Transverse colon (tissue), 4 donors: Measurements from ENCODE around the gene DNLZ. TPM values are rescaled to one million over a fixed set of nuclear protein-coding genes. Genes with fewer than 3 reads are reported as not detected.

Source experiments
- DNase-seq: peaks from one replicate; pipeline ENCODE4 v3.0.0-alpha.2; 2019
- H3K27ac ChIP-seq, 4 donors: fragments of 200-600 bp; sonication (generic); 2 replicates each; pipeline ENCODE4 v1.5.1; 2016 to 2018; ENCODE audit warnings: inconsistent platforms in 4 of 4
- H3K27me3 ChIP-seq: fragments of 200-600 bp; sonication (generic); 2 replicates; pipeline ENCODE4 v1.5.1; 2017; ENCODE audit warnings: inconsistent platforms
- H3K36me3 ChIP-seq, 4 donors: fragments of 200-600 bp; sonication (generic); 2 replicates each; pipeline ENCODE4 v1.5.1; 2017 to 2019; ENCODE audit warnings: inconsistent platforms in 4 of 4
- H3K4me1 ChIP-seq, 4 donors: fragments of 200-600 bp; sonication (generic); 2 replicates each; pipeline ENCODE4 v1.5.1; 2017 to 2020; ENCODE audit warnings: inconsistent platforms in 4 of 4
- H3K4me3 ChIP-seq, 4 donors: fragments of 200-600 bp; sonication (generic); 1 replicate in 1 of 4; 2 replicates in 3 of 4; pipeline versions ENCODE4 v1.5.1 to v1.6.1; 2017 to 2019; ENCODE audit warnings: inconsistent platforms in 4 of 4
- H3K9me3 ChIP-seq, 2 donors: fragments of 200-600 bp; sonication (generic); 2 replicates each; pipeline ENCODE4 v1.5.1; 2017 to 2019; ENCODE audit warnings: inconsistent platforms in 2 of 2
- CTCF ChIP-seq, 5 experiments: fragments of 200-600 bp in 3 of 5; fragments of 450-650 bp in 2 of 5; sonication (generic) in 3 of 5; IDR thresholded peaks; 1 replicate in 2 of 5; 2 replicates in 3 of 5; pipeline ENCODE4 v1.5.1; 2016 to 2017; ENCODE audit warnings: antibody characterized with exemption in 5 of 5, inconsistent platforms in 3 of 5, mild to moderate bottlenecking in 2 of 5, moderate library complexity in 1 of 5
- EP300 ChIP-seq: sonication (generic); formaldehyde crosslinking; IDR thresholded peaks from one replicate; pipeline ENCODE4 v1.6.1; 2017; ENCODE audit warnings: antibody characterized with exemption, low read depth
- POLR2A ChIP-seq: fragments of 450-650 bp; IDR thresholded peaks from one replicate; pipeline ENCODE4 v1.6.1; 2016; ENCODE audit warnings: antibody characterized with exemption, mild to moderate bottlenecking, moderate library complexity
- POLR2AphosphoS5 ChIP-seq, 3 donors: sonication (generic); formaldehyde crosslinking; IDR thresholded peaks; one replicate each; pipeline ENCODE4 v1.6.1; 2016; ENCODE audit warnings: antibody characterized with exemption in 3 of 3
- WGBS, 2 donors: methylation state at CpG; one replicate each; pipeline ENCODE4 v1.1.5; 2018; ENCODE audit warnings: low coverage in 1 of 2; 5-methylcytosine and 5-hydroxymethylcytosine counted together
- in situ Hi-C, 4 donors: fragments of 200-750 bp; cut with MboI; loops; one replicate each; pipeline versions ENCODE4 v1.15.0 to v1.15.1; 2017; ENCODE audit warnings: low sequenced_read_pairs in 3 of 4, low pct_ligation_motif_present in 1 of 4, low pct_unique_long_range_greater_than_20kb in 1 of 4
- intact Hi-C: fragments of 100-400 bp; cut with DNase I; formaldehyde crosslinking; loops from one replicate; pipeline ENCODE4 v1.15.1; 2023; ENCODE audit warnings: low total_unique reads
- total RNA-seq, 4 donors: library from RNA; depleted of rRNA; stranded (reverse); fragments of >200 nt; gene quantifications; one replicate each; pipeline ENCODE4 v1.1.0, GENCODE V29; 2016

DNLZ gene
- total RNA-seq, 4 donors from 2014 or later, result 6.7 to 17.3 (median 10.4) TPM

GRCh38 chr9:136364942-136365774 is 1.6 kb upstream of the DNLZ start:
- WGBS, 2 donors, result 71% methylated on average over 28 of the region's 31 CpGs; no CpG with 5 or more reads in 1 of the 2 donors
- in situ Hi-C loops (no loop called here), intact Hi-C loops (loop anchor here (2.0 kb wide), 1 partner anchor 26 kb away; no protein-coding TSS in a partner anchor)
- H3K4me1 ChIP-seq, result peaks cover 18 to 31% (median 26%) of the 10 kb centered on the region in 4 donors
- no peaks in the 10 kb centered on the region for H3K27me3 ChIP-seq
- TF ChIP-seq POLR2A, result no peak
- no peak for TF ChIP-seq CTCF (IDR thresholded peaks at IDR 0.05)
- no peak for TF ChIP-seq POLR2AphosphoS5 (IDR thresholded peaks at IDR 0.05)
- H3K4me3 ChIP-seq, result no peak overlapping the region
- H3K27ac ChIP-seq, result no peak overlapping the region
- DNase-seq, result no peak
- no peaks in the 10 kb centered on the region for H3K36me3 ChIP-seq
- H3K9me3 ChIP-seq, result no peaks in the 10 kb centered on the region

GRCh38 chr9:136363949-136364748 is 605 bp upstream of the DNLZ start:
- Histone ChIP-seq H3K27ac (no peak overlapping the region), H3K36me3 (no peaks in the 10 kb centered on the region), H3K4me3 (peak overlapping the region in 2 of 4 donors; percentile 78 to 100), H3K27me3 (no peaks in the 10 kb centered on the region), H3K4me1 (peaks cover 18 to 31% (median 26%) of the 10 kb centered on the region in 4 donors), H3K9me3 (no peaks in the 10 kb centered on the region)
- 53% methylated on average over 54 of the region's 54 CpGs; no CpG with 5 or more reads in 1 of the 2 donors for WGBS, 2 donors
- TF ChIP-seq POLR2A, result no peak
- no peak for TF ChIP-seq POLR2AphosphoS5 (IDR thresholded peaks at IDR 0.05)
- TF ChIP-seq EP300, result no peak
- TF ChIP-seq CTCF (IDR thresholded peaks at IDR 0.05), result no peak
- DNase-seq, result no peak
- in situ Hi-C loops, result no loop called here
- intact Hi-C loops, result loop anchor here (2.0 kb wide), 1 partner anchor 25 kb away; no protein-coding TSS in a partner anchor

GRCh38 chr9:136362450-136362784 is 1.1 kb downstream of the DNLZ start:
- Histone ChIP-seq H3K4me1 (peaks cover 18 to 31% (median 26%) of the 10 kb centered on the region in 4 donors), H3K27ac (peak overlapping the region; percentile 68 to 97 (median 96)), H3K4me3 (no peak overlapping the region), H3K36me3 (no peaks in the 10 kb centered on the region), H3K9me3 (no peaks in the 10 kb centered on the region), H3K27me3 (no peaks in the 10 kb centered on the region)
- 81% methylated on average over 6 of the region's 6 CpGs; no CpG with 5 or more reads in 1 of the 2 donors for WGBS, 2 donors
- no peak for TF ChIP-seq CTCF (IDR thresholded peaks at IDR 0.05)
- no peak for TF ChIP-seq POLR2A
- no peak for TF ChIP-seq EP300
- no peak for TF ChIP-seq POLR2AphosphoS5 (IDR thresholded peaks at IDR 0.05)
- DNase-seq, result no peak
- in situ Hi-C loops (no loop called here), intact Hi-C loops (no loop called here)
